ENCODE data around the gene ZFHX3. TPM values are rescaled to one million over a fixed set of nuclear protein-coding genes. Genes with fewer than 3 reads are reported as not detected.

The ZFHX3 gene
- total and polyA plus RNA-seq, 9 of the 15 experiments (the other 6 are each of a cell fraction or from before 2014, with no cell fraction given), result 0.01 to 0.23 (median 0.06) TPM; not detected in 4

DNA sequence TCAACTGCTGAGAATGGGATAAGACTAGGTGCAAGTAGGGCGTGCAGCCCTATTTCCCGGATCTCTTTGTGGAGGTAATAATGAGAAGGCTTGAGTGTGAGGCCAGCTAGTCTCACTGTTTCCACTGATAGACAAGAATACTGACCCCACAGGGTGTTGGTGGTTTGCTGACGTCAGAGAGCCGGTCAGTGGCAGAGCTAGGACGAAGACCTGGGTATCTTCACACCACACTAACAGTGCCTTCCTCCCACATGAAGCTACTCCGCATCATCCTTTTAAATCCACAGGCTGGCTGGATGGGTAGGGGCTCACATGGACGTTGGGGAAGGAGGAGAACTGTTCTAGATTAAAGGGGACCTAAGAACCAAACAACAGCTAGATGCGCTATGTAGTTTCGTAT lies 68.0 kb downstream of the ZFHX3 start:
- no peaks in the 10 kb centered on the region for H3K79me2 ChIP-seq (ENCODE audit: control insufficient read depth, insufficient read depth, low read length)
- no peak overlapping the region for H3K9ac ChIP-seq (ENCODE audit: insufficient read depth in 1 of 2, low read depth in 2 of 2, low read length in 2 of 2)
- H3K27ac ChIP-seq (ENCODE audit: extremely low read depth, low read depth, low read length), result no peak overlapping the region
- in situ Hi-C loops (cut with MboI) (no loop called here), intact Hi-C loops (cut with micrococcal nuclease) (no loop called here)
- H3K4me3 ChIP-seq, result no peak overlapping the region
- BruUV-seq (replicated peaks), result no TSS peak
- WGBS (ENCODE audit: insufficient coverage, low coverage, missing lambda C conversion rate), result under 1% methylated on average over 9 of the region's 9 CpGs
- no peaks in the 10 kb centered on the region for H3K9me3 ChIP-seq (replicated peaks; ENCODE audit: control insufficient read depth, insufficient read depth, low read depth, low read length)
- H3K4me2 ChIP-seq (ENCODE audit: insufficient read depth, low read length), result no peak overlapping the region
- peaks cover 8 to 35% of the 10 kb centered on the region in 2 experiments; a peak in 4 of 5 replicates for H3K27me3 ChIP-seq (ENCODE audit: control insufficient read depth in 2 of 2, insufficient read depth in 2 of 2, low read length in 2 of 2)
- H3K4me1 ChIP-seq (replicated peaks in 1 of 2; ENCODE audit: control insufficient read depth in 2 of 2, insufficient read depth in 2 of 2, low read length in 2 of 2), result no peaks in the 10 kb centered on the region
- no peaks in the 10 kb centered on the region for H3K36me3 ChIP-seq (ENCODE audit: control insufficient read depth, insufficient read depth, low read length)
- H3K9me1 ChIP-seq (ENCODE audit: control insufficient read depth, insufficient read depth, low read length), result no peaks in the 10 kb centered on the region
- FAIRE-seq (no peak), DNase-seq (ENCODE audit: extremely low read depth in 1 of 4, low spot score in 3 of 4) (no peak), ATAC-seq (no peak)
- no peaks in the 10 kb centered on the region; the same call in 1 of the 2 replicates for H4K20me1 ChIP-seq (replicated peaks; ENCODE audit: control insufficient read depth, insufficient read depth, low read length)
- ChIA-PET POLR2A (interaction anchor here (1.0 to 1.1 kb wide), 2 partner anchors 15 to 41 kb away, joined by 3 to 4 read pairs; no protein-coding TSS in a partner anchor), CTCF (ENCODE audit: low intra/inter-chr PET ratio) (no interaction called here)
- TF ChIP-seq MCM3 (IDR thresholded peaks at IDR 0.05) (no peak), FOS (IDR thresholded peaks at IDR 0.05; ENCODE audit: extremely low read depth, insufficient read length) (no peak), MEIS2 (IDR thresholded peaks at IDR 0.05; ENCODE audit: partially characterized antibody) (no peak), ESRRB (CRISPR knock-in tag; IDR thresholded peaks at IDR 0.05; ENCODE audit: borderline replicate concordance) (no peak), KLF16 (IDR thresholded peaks at IDR 0.05) (no peak), PPARD (CRISPR knock-in tag; IDR thresholded peaks at IDR 0.05) (no peak), ELF2 (CRISPR knock-in tag; IDR thresholded peaks at IDR 0.05) (no peak), NCOA4 (IDR thresholded peaks at IDR 0.05; ENCODE audit: partially characterized antibody) (no peak), TCF7 (IDR thresholded peaks at IDR 0.05; ENCODE audit: borderline replicate concordance) (no peak)
- H2AFZ ChIP-seq (ENCODE audit: low read depth, low read length), result no peak overlapping the region

All from K562 (cell line).